Fibroblast of skin of left biceps (primary cell): Measurements from ENCODE around the gene HLA-B.

Source experiments
- DNase-seq, 2 experiments: peaks; one replicate each; pipeline ENCODE4 v3.0.0-alpha.2; 2013; ENCODE audit warnings: low read depth in 2 of 2

The HLA-B gene

GRCh38 chr6:31352683-31353383 is 4.1 kb downstream of the HLA-B start:
- DNase-seq: no peak

GRCh38 chr6:31352310-31352682 is 4.7 kb downstream of the HLA-B start:
- no peak for DNase-seq

GRCh38 chr6:31351401-31352309 is 5.3 kb downstream of the HLA-B start:
- no peak for DNase-seq

- no peak for DNase-seq
Measured at GRCh38 chr6:31351033-31351380, 6.0 kb downstream of the HLA-B start.

GRCh38 chr6:31350196-31351032 is 6.6 kb downstream of the HLA-B start:
- DNase-seq: no peak

- DNase-seq: no peak
Measured at GRCh38 chr6:31349301-31349700, 7.7 kb downstream of the HLA-B start.

- no peak for DNase-seq
Measured at GRCh38 chr6:31345026-31345730, 11.8 kb downstream of the HLA-B start.

- DNase-seq: no peak
Measured at GRCh38 chr6:31340228-31340627, 16.8 kb downstream of the HLA-B start.

- no peak for DNase-seq
Measured at GRCh38 chr6:31339210-31339609, 17.8 kb downstream of the HLA-B start.

- no peak for DNase-seq
Measured at GRCh38 chr6:31336896-31337496, 20.0 kb downstream of the HLA-B start.

- DNase-seq: no peak
Measured at GRCh38 chr6:31332637-31333602, 24.1 kb downstream of the HLA-B start.

- DNase-seq: no peak
Measured at GRCh38 chr6:31328355-31328960, 28.5 kb downstream of the HLA-B start.

- no peak for DNase-seq
Measured at GRCh38 chr6:31321820-31322219, 35.2 kb downstream of the HLA-B start.

- DNase-seq: no peak
Measured at GRCh38 chr6:31321005-31321707, 35.8 kb downstream of the HLA-B start.

- no peak for DNase-seq
Measured at GRCh38 chr6:31317036-31317435, 39.9 kb downstream of the HLA-B start.

- no peak for DNase-seq
Measured at GRCh38 chr6:31309641-31310040, 47.3 kb downstream of the HLA-B start.

GRCh38 chr6:31308845-31309175 is 48.2 kb downstream of the HLA-B start:
- DNase-seq: no peak

GRCh38 chr6:31308050-31308844 is 48.7 kb downstream of the HLA-B start:
- no peak for DNase-seq
